HUES6 (cell line): ENCODE measurements around the gene KIAA1755.

ENCODE experiments used
- H3K27ac ChIP-seq: 2 replicates; pipeline ENCODE4 v1.7.0; 2013; ENCODE audit warnings: low read depth, mild to moderate bottlenecking, low read length, inconsistent platforms
- H3K27me3 ChIP-seq: 2 replicates; pipeline ENCODE4 v1.6.1; 2013; ENCODE audit warnings: low read length; ENCODE audit not compliant: control insufficient read depth, insufficient read depth
- H3K36me3 ChIP-seq: 2 replicates; pipeline ENCODE4 v1.6.1; 2013; ENCODE audit warnings: low read length; ENCODE audit not compliant: control insufficient read depth, insufficient read depth
- H3K4me1 ChIP-seq: 2 replicates; pipeline ENCODE4 v1.6.1; 2013; ENCODE audit warnings: low read length; ENCODE audit not compliant: control insufficient read depth, insufficient read depth
- H3K4me3 ChIP-seq: 2 replicates; pipeline ENCODE4 v1.5.1; 2013; ENCODE audit warnings: low read depth, low read length
- H3K9ac ChIP-seq: one replicate; pipeline ENCODE4 v1.6.1; 2013; ENCODE audit warnings: mild to moderate bottlenecking, low read length
- H3K9me3 ChIP-seq: 2 replicates; pipeline ENCODE4 v1.6.1; 2013; ENCODE audit warnings: low read depth, low read length; ENCODE audit not compliant: control insufficient read depth, insufficient read depth

KIAA1755 gene

DNA sequence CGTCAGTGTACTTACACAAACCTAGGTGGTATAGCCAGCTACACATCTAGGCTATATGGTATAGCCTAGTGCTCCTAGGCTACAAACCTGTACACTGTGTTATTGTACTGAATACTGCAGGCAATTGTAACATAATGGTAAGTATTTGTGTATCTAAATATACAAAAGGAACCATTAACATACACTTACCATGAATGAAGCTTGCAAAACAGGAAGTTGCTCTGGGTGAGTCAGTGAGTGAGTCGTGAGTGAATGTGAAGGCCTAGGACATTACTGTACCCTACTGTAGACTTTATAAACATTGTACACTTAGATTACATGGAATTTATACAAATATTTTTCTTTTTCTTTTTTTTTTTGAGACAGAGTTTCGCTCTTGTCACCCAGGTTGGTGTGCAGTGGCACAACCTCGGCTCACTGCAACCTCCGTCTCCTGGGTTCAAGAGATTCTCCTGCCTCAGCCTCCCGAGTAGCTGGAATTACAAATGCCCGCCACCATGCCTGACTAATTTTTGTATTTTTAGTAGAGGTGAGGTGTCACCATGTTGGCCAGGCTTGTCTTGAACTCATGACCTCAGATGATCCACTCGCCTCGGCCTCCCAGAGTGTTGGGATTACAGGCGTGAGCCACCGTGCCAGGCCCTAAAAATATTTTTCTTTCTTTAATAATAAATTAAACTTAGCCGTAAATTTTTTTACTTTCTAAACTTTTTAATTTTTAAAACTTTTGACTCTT lies 15.4 kb upstream of the KIAA1755 start:
- Histone ChIP-seq H3K36me3 (no peaks in the 10 kb centered on the region), H3K9me3 (peaks cover 5% of the 10 kb centered on the region; the same call in 1 of the 2 replicates), H3K27me3 (no peaks in the 10 kb centered on the region), H3K4me1 (no peaks in the 10 kb centered on the region), H3K4me3 (no peak overlapping the region), H3K9ac (no peak overlapping the region), H3K27ac (no peak overlapping the region)

DNA sequence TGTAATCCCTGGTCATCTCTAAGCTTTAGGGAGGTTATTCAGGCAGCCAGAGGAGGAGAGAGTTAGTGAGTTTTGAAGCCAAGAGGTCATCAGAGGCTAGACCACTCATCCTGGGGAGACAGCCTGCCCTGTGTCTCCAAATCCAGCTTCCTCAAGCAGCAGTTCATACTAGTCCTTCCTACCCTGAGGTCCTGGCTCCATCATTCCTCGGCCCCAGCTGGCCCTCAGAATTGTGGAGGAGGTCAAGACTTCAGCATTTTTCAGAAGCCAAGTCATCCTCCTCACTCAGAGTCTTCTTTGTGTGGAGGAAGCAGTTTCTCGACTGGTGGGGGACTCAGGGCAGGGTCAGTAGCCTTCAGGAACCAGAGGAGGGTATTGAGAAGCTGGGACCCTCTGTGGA lies 12.4 kb upstream of the KIAA1755 start:
- H3K36me3 ChIP-seq, result no peaks in the 10 kb centered on the region
- no peak overlapping the region for H3K27ac ChIP-seq
- H3K4me1 ChIP-seq, result no peaks in the 10 kb centered on the region
- no peak overlapping the region for H3K4me3 ChIP-seq
- no peaks in the 10 kb centered on the region for H3K27me3 ChIP-seq
- H3K9me3 ChIP-seq, result 0 out of 2 replicates have a peak, but pooled peaks cover 3% of the 10 kb centered on the region
- H3K9ac ChIP-seq, result no peak overlapping the region

DNA sequence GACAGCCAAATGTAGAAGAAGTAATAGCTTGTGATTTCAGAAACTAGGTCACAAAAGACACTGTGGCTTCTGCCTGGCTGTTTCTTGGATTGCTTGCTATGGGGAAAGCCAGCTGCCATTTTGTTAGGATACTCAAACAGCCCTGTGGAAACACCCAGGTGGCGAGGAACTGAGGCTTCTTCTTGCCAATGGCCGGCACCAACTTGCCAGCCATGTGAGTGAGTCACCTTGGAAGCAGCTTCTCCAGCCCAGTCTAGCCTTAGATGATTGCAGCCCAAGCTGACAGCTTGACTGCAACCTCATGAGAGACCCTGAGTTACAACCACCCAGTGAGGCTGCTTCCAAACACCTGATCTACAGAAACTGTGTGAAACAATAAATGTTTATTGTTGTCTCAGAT lies 11.9 kb upstream of the KIAA1755 start:
- H3K9me3 ChIP-seq, result 0 out of 2 replicates have a peak, but pooled peaks cover 3% of the 10 kb centered on the region
- no peaks in the 10 kb centered on the region for H3K27me3 ChIP-seq
- H3K4me3 ChIP-seq, result no peak overlapping the region
- no peaks in the 10 kb centered on the region for H3K4me1 ChIP-seq
- no peak overlapping the region for H3K27ac ChIP-seq
- no peaks in the 10 kb centered on the region for H3K36me3 ChIP-seq
- H3K9ac ChIP-seq, result no peak overlapping the region

DNA sequence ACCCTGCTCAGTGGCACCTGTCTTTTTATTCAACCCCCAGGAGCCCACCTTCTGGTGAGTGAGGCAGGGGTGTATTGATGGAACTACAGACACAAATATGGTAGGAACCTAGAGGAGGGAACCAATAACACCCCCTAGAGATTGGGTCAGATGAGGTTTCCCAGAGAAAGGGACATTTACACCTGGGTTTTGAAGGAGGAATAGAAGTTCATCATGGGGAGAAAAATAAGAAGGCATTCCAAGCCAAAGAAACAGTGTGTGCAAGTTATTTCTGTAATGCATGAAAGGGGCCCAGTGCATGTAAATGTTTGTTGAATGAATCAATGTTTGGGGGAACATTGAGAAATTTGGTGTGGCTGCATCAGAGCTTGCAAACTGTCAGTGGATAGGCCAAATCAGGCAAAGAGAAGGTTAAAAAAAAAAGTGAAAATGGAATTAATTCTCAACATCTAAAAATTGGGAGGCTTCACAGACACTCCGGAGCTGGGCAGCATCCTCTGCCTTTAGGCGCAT lies 11.1 kb upstream of the KIAA1755 start:
- Histone ChIP-seq H3K9ac (no peak overlapping the region), H3K9me3 (0 out of 2 replicates have a peak, but pooled peaks cover 3% of the 10 kb centered on the region), H3K27ac (no peak overlapping the region), H3K27me3 (no peaks in the 10 kb centered on the region), H3K36me3 (no peaks in the 10 kb centered on the region), H3K4me3 (no peak overlapping the region), H3K4me1 (no peaks in the 10 kb centered on the region)

DNA sequence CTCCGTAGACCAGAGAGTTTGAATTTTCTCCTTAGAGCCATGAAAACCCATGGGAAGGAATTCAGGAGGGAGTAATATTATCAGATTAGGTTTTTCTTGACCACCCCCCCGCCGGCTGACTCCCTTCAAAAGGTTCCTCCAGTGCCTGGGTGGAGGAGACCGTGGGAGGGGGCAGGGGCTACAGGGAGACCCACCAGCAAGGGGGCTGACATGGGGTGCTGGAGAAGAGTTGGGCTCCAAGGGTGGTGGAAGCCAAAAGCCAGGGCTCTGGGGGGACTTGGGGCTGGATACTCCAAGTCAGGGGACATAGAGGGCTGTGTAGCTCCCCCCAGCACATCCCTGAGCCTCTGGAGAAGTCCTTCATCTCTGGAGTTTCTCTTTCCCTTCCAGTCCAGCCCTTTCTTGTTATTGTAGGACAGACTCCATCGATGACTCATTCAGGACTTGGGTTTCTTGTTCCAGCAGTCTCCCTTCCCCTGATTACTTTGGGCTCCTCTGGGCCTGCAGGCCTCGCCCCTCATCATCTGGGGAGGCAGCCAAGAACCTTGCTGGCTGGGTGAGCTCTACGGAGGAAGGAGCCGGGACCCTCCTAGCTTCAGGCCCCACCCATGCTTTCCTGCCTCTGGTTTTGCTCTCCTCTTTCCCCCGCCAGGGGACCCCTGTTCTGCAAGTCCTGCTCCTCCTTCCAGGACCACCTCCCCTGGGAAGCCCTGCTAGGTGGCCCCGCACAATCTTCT lies 10.5 kb upstream of the KIAA1755 start:
- Histone ChIP-seq H3K9me3 (0 out of 2 replicates have a peak, but pooled peaks cover 3% of the 10 kb centered on the region), H3K4me1 (no peaks in the 10 kb centered on the region), H3K9ac (no peak overlapping the region), H3K36me3 (no peaks in the 10 kb centered on the region), H3K4me3 (no peak overlapping the region), H3K27ac (no peak overlapping the region), H3K27me3 (no peaks in the 10 kb centered on the region)

DNA sequence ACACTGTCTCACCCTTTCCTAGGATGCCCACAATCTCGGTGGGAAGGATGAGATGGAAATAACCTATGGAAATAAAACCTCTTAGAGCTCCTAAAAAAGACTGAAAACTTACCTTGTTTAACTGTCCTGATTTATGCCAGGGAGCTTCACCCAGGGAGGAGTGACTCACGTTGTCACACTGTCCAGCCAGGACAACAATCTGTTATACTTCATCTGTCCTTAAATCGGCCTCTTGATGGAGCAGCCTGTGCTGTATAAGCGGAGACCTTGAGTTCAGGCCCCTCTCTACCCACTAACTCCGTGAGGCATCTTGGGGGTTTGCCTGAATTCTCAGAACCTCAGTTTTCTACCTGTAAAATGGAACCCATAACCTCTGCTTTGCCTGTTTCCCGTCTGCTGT lies 9.2 kb upstream of the KIAA1755 start:
- no peaks in the 10 kb centered on the region for H3K4me1 ChIP-seq

DNA sequence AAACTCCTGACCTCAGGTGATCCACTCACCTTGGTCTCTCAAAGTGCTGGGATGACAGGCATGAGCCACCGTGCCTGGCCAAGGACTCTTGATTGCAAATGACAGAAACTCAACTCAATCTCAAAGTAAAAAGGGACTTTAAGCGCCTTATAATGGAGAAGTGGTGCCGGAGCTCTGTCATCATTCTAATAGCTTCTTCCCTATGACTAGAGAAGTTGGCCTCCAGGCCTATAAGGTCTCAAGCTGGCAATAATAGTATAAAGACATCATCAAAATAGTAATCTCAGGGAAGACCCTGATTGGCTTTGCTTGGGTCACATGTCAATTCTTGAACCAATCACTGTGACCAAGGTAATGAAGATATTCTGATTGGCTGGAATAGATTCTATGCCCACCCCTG lies 8.5 kb upstream of the KIAA1755 start:
- no peaks in the 10 kb centered on the region for H3K27me3 ChIP-seq
- no peaks in the 10 kb centered on the region for H3K4me1 ChIP-seq
- H3K9me3 ChIP-seq, result no peaks in the 10 kb centered on the region
- H3K27ac ChIP-seq, result no peak overlapping the region
- no peak overlapping the region for H3K4me3 ChIP-seq
- H3K36me3 ChIP-seq, result no peaks in the 10 kb centered on the region
- no peak overlapping the region for H3K9ac ChIP-seq

More for the DNA sequence above, 9.2 kb upstream of the KIAA1755 start:
- no peak overlapping the region for H3K4me3 ChIP-seq
- no peaks in the 10 kb centered on the region for H3K27me3 ChIP-seq
- H3K9me3 ChIP-seq, result 0 out of 2 replicates have a peak, but pooled peaks cover 3% of the 10 kb centered on the region
- H3K9ac ChIP-seq, result no peak overlapping the region
- no peak overlapping the region for H3K27ac ChIP-seq
- H3K36me3 ChIP-seq, result no peaks in the 10 kb centered on the region

DNA sequence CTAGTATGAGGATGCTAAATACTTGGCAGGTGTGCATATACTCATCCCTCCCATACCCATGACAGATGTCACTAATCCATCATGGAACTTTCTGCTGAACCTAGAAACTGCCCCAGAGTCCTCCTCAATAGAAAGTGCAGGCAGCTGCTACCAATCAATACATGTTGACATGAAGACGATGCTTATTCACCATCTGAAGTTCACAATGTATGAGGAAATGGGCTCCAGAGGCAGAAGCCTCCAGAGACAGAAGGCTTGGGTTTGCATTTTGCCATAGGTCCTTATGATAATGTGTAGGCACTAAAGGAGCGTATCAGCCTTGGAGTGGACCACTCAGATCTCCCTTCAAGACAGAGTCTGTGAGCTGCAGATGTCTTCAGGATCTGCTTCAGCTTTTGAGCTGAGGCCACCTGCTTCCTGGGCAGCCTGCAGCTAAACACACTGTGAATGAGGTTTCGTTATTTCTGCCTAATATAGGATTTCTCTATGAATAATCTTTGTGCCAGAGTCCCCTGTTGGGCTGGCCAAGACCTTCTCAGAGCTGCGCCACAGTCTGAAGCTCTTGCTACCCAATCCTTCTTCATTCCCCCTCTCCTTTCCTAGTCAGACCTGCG lies 7.5 kb upstream of the KIAA1755 start:
- no peaks in the 10 kb centered on the region for H3K9me3 ChIP-seq
- no peak overlapping the region for H3K27ac ChIP-seq
- no peaks in the 10 kb centered on the region for H3K27me3 ChIP-seq
- H3K4me1 ChIP-seq, result no peaks in the 10 kb centered on the region
- H3K36me3 ChIP-seq, result no peaks in the 10 kb centered on the region
- no peak overlapping the region for H3K9ac ChIP-seq
- no peak overlapping the region for H3K4me3 ChIP-seq

DNA sequence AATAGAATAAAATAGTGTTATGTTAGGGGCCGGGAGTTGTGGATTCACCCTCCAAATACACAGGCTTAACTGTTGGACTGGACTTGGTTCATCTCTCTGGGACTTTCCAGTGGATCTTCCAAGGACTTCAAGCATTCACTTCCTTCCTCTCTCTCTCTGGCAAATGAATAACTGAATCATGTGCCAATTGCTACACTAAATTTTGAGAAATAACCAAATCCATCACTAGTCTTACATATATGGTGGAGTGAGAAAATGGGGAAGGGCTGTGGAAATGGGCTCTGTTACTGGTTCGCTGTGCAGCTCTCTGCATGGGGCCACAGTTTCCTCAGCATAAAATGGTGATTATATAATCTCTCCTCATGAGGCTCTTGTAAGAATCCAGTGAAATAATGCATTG lies 6.8 kb upstream of the KIAA1755 start:
- Histone ChIP-seq H3K27ac (no peak overlapping the region), H3K36me3 (no peaks in the 10 kb centered on the region), H3K4me1 (no peaks in the 10 kb centered on the region), H3K9me3 (no peaks in the 10 kb centered on the region), H3K4me3 (no peak overlapping the region), H3K27me3 (no peaks in the 10 kb centered on the region), H3K9ac (no peak overlapping the region)

DNA sequence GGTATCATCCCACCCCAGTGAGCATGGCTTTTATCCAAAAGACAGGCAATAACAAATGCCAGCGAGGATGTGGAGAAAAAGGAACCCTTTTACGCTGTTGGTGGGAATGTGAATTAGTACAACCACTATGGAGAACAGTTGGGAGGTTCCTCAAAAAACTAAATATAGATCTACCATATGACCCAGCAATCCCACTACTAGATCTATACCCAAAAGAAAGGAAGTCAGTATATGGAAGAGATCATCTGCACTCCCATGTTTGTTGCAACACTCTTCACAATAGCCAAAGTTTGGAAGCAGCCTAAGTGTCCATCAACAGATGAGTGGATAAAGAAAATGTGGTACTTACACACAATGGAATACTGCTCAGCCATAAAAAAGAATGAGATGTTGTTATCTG lies 5.9 kb upstream of the KIAA1755 start:
- H3K27ac ChIP-seq, result no peak overlapping the region
- no peaks in the 10 kb centered on the region for H3K4me1 ChIP-seq
- H3K27me3 ChIP-seq, result no peaks in the 10 kb centered on the region
- no peaks in the 10 kb centered on the region for H3K9me3 ChIP-seq
- no peak overlapping the region for H3K4me3 ChIP-seq
- no peaks in the 10 kb centered on the region for H3K36me3 ChIP-seq
- no peak overlapping the region for H3K9ac ChIP-seq

DNA sequence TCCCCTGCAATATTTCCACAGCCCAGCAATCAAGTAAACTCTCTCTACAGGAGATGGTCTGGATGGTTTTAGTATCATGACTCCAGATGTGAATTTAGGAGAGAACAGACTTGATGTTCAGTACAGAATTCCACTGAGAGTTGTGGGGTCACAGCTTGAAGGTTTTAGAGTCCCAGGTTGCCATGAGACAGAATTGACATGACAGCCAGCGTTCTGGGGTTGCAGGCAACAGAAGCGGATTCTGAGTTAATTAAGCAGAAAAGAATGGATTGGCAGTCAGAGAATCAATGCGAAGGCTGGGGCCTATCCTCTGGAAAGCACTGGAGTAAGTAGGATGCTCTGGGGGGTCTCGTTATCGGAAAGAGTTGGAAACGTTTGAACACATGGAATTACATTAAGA lies 2.4 kb upstream of the KIAA1755 start:
- Histone ChIP-seq H3K4me1 (0 out of 2 replicates have a peak, but pooled peaks cover 6% of the 10 kb centered on the region), H3K9me3 (no peaks in the 10 kb centered on the region)

More for the DNA sequence above, 2.4 kb upstream of the KIAA1755 start:
- H3K4me3 ChIP-seq, result no peak overlapping the region
- H3K9ac ChIP-seq, result no peak overlapping the region
- no peaks in the 10 kb centered on the region for H3K36me3 ChIP-seq
- H3K27ac ChIP-seq, result no peak overlapping the region
- peaks cover 22% of the 10 kb centered on the region for H3K27me3 ChIP-seq
